ENCODE measurements around the gene CDH12.
"Not testable (repeated sequence)": the region's sequence is repeated elsewhere in the genome, so short reads cannot be mapped to it uniquely, and the experiment has no call there.

CDH12 gene

GRCh38 chr5:22057012-22057411 is 796.1 kb downstream of the CDH12 start:
- in situ Hi-C loops (cut with MboI; ENCODE audit: low sequenced_read_pairs), result no loop called here

- in situ Hi-C loops (cut with MboI; ENCODE audit: low sequenced_read_pairs), result no loop called here
Observed at GRCh38 chr5:22056601-22057000, 796.5 kb downstream of the CDH12 start.

GRCh38 chr5:22053195-22053594 is 799.9 kb downstream of the CDH12 start:
- in situ Hi-C loops (cut with MboI; ENCODE audit: low sequenced_read_pairs), result no loop called here

- in situ Hi-C loops (cut with MboI; ENCODE audit: low sequenced_read_pairs), result no loop called here
Observed at GRCh38 chr5:22051881-22052280, 801.3 kb downstream of the CDH12 start.

- in situ Hi-C loops (cut with MboI; ENCODE audit: low sequenced_read_pairs), result no loop called here
Observed at GRCh38 chr5:22050931-22051330, 802.2 kb downstream of the CDH12 start.

GRCh38 chr5:22044229-22044628 is 808.9 kb downstream of the CDH12 start:
- in situ Hi-C loops (cut with MboI; ENCODE audit: low sequenced_read_pairs), result no loop called here

- in situ Hi-C loops (cut with MboI; ENCODE audit: low sequenced_read_pairs), result no loop called here
Observed at GRCh38 chr5:22036061-22036460, 817.1 kb downstream of the CDH12 start.

- in situ Hi-C loops (cut with MboI; ENCODE audit: low sequenced_read_pairs), result no loop called here
Observed at GRCh38 chr5:22033066-22033465, 820.1 kb downstream of the CDH12 start.

GRCh38 chr5:22023784-22024183 is 829.4 kb downstream of the CDH12 start:
- in situ Hi-C loops (cut with MboI; ENCODE audit: low sequenced_read_pairs), result no loop called here

GRCh38 chr5:22012893-22013292 is 840.3 kb downstream of the CDH12 start:
- in situ Hi-C loops (cut with MboI; ENCODE audit: low sequenced_read_pairs), result not testable (repeated sequence)

GRCh38 chr5:22010808-22011207 is 842.3 kb downstream of the CDH12 start:
- in situ Hi-C loops (cut with MboI; ENCODE audit: low sequenced_read_pairs), result not testable (repeated sequence)

- in situ Hi-C loops (cut with MboI; ENCODE audit: low sequenced_read_pairs), result not testable (repeated sequence)
Observed at GRCh38 chr5:22001097-22001496, 852.0 kb downstream of the CDH12 start.

GRCh38 chr5:21985799-21986198 is 867.3 kb downstream of the CDH12 start:
- in situ Hi-C loops (cut with MboI; ENCODE audit: low sequenced_read_pairs), result not testable (repeated sequence)

- in situ Hi-C loops (cut with MboI; ENCODE audit: low sequenced_read_pairs), result not testable (repeated sequence)
Observed at GRCh38 chr5:21951571-21951970, 901.6 kb downstream of the CDH12 start.

GRCh38 chr5:21931116-21931515 is 922.0 kb downstream of the CDH12 start:
- in situ Hi-C loops (cut with MboI; ENCODE audit: low sequenced_read_pairs), result no loop called here

GRCh38 chr5:21919414-21920022 is 933.6 kb downstream of the CDH12 start:
- in situ Hi-C loops (cut with MboI; ENCODE audit: low sequenced_read_pairs), result no loop called here

- in situ Hi-C loops (cut with MboI; ENCODE audit: low sequenced_read_pairs), result no loop called here
Observed at GRCh38 chr5:21918451-21918850, 934.7 kb downstream of the CDH12 start.

GRCh38 chr5:21910731-21911130 is 942.4 kb downstream of the CDH12 start:
- in situ Hi-C loops (cut with MboI; ENCODE audit: low sequenced_read_pairs), result no loop called here

GRCh38 chr5:21895766-21896350 is 957.3 kb downstream of the CDH12 start:
- in situ Hi-C loops (cut with MboI; ENCODE audit: low sequenced_read_pairs), result no loop called here

GRCh38 chr5:21893161-21893560 is 960.0 kb downstream of the CDH12 start:
- in situ Hi-C loops (cut with MboI; ENCODE audit: low sequenced_read_pairs), result no loop called here

GRCh38 chr5:21889581-21889980 is 963.6 kb downstream of the CDH12 start:
- in situ Hi-C loops (cut with MboI; ENCODE audit: low sequenced_read_pairs), result no loop called here

GRCh38 chr5:21882074-21882745 is 970.9 kb downstream of the CDH12 start:
- in situ Hi-C loops (cut with MboI; ENCODE audit: low sequenced_read_pairs), result no loop called here

All from HL-60/S4 treated with retinoic acid at 250 ng/mL for 4 days and 3 days (cell line).